Skin of body (tissue), 2 donors: ENCODE results near the gene RAC3. TPM values are rescaled to one million over a fixed set of nuclear protein-coding genes. Genes with fewer than 3 reads are reported as not detected.

Source experiments
- DNase-seq: peaks from one replicate; lab custom pipeline; 2025; lab: John Stamatoyannopoulos, UW
- total RNA-seq: library from RNA; depleted of rRNA; stranded (reverse); fragments of >200 nt; gene quantifications from one replicate; pipeline ENCODE4 v1.2.3, GENCODE V29; 2014

The RAC3 gene
- total RNA-seq, 1 donor from 2014 or later, result 15.6 TPM

- DNase-seq, result no peak
Measured at GRCh38 chr17:81998691-81999438, 32.6 kb upstream of the RAC3 start.

GRCh38 chr17:81999587-81999975, 31.9 kb upstream of the RAC3 start:
- no peak for DNase-seq

GRCh38 chr17:81999976-82000802, 31.3 kb upstream of the RAC3 start:
- DNase-seq, result no peak

- DNase-seq, result no peak
Measured at GRCh38 chr17:82000803-82001570, 30.5 kb upstream of the RAC3 start.

- DNase-seq, result no peak
Measured at GRCh38 chr17:82001571-82002056, 29.9 kb upstream of the RAC3 start.

GRCh38 chr17:82003411-82004381, 27.8 kb upstream of the RAC3 start:
- DNase-seq, result no peak

GRCh38 chr17:82004517-82005455, 26.7 kb upstream of the RAC3 start:
- DNase-seq, result no peak

- no peak for DNase-seq
Measured at GRCh38 chr17:82005701-82006348, 25.7 kb upstream of the RAC3 start.

GRCh38 chr17:82006468-82007227, 24.8 kb upstream of the RAC3 start:
- no peak for DNase-seq

- DNase-seq, result no peak
Measured at GRCh38 chr17:82007228-82007494, 24.3 kb upstream of the RAC3 start.

GRCh38 chr17:82007495-82008257, 23.8 kb upstream of the RAC3 start:
- no peak for DNase-seq

- DNase-seq, result no peak
Measured at GRCh38 chr17:82008258-82008940, 23.1 kb upstream of the RAC3 start.

GRCh38 chr17:82008941-82009405, 22.5 kb upstream of the RAC3 start:
- no peak for DNase-seq

GRCh38 chr17:82009413-82009812, 22.1 kb upstream of the RAC3 start:
- DNase-seq, result no peak

GRCh38 chr17:82010575-82011525, 20.6 kb upstream of the RAC3 start:
- no peak for DNase-seq
